Left renal cortex interstitium (tissue), 4 donors: Measurements from ENCODE around the gene IGSF23. TPM values are rescaled to one million over a fixed set of nuclear protein-coding genes. Genes with fewer than 3 reads are reported as not detected.
A peak's percentile ranks its signal among the peaks of the same experiment; 100 is the strongest.
"Not testable (repeated sequence)": the region's sequence is repeated elsewhere in the genome, so short reads cannot be mapped to it uniquely, and the experiment has no call there.

Source experiments
- DNase-seq, 4 donors: peaks; one replicate each; pipeline ENCODE4 v3.0.0-alpha.2; 2013; ENCODE audit warnings: low read depth in 4 of 4, low spot score in 2 of 4, missing footprints in 1 of 4
- polyA plus RNA-seq, 4 donors: library from polyadenylated mRNA; unstranded; fragments of 120-200 nt; gene quantifications; one replicate each; pipeline ENCODE4 v1.2.1, GENCODE V29; 2013; ENCODE audit not compliant: insufficient read length in 4 of 4

Gene IGSF23
- polyA plus RNA-seq, 4 donors = 0.99 to 1.7 (median 1.4) TPM

DNA sequence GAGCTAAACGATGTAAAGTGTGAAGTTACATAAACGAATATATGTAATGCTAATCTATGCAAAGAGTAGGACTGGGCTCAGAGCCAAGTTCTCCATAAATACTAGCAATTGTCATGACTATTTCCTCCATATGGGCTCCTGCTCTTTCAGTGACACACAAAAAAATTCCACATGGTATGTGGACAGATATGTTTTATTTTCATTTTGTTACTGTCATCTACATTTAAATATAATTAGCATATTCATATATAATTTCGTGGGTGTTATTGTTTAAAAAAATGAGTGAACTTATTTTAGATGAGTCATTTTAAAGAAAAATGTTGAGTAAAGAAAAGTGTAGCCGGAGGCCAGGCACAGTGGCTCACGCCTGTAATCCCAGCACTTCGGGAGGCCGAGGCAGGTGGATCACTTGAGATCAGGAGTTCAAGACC is 5.0 kb upstream of the IGSF23 start:
- DNase-seq = peak in 2 of 4 donors; percentile 24 to 39

DNA sequence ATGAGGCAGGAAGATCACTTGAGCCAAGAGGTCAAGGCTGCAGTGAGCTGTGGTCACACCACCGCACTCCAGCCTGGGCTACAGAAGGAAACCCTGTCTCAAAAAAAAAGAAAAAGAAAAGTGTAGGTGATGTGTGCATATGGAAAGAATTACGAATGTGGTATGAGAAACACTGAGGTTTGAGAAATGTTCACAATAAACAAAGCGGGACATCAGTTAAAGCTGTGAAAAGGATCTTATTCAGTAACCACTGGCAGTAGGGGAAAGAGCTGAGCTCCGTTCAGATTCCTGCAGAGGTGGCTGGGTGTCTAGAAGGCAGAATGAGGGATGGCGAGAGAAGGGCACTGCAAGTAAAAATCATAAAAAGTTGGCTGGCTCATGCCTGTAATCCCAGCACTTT is 4.1 kb upstream of the IGSF23 start:
- no peak for DNase-seq

DNA sequence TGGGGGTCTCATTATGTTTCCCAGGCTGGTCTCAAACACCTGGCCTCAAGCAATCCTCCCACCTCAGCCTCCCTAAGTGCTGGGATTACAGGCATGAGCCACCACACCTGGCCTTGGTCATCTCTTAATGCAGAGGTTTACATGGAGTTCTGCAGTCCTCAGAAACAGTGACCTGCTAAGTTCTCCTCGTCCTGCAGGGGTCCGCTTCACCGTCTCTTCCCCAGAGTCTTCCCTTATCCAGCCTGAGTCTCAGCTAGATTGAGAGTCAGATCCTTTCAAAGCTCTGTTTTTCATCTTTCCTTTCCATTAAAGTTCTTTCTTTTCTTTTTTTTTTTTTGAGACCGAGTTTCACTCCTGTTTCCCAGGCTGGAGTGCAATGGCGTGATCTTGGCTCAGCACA is 2.9 kb upstream of the IGSF23 start:
- not testable (repeated sequence) for DNase-seq

DNA sequence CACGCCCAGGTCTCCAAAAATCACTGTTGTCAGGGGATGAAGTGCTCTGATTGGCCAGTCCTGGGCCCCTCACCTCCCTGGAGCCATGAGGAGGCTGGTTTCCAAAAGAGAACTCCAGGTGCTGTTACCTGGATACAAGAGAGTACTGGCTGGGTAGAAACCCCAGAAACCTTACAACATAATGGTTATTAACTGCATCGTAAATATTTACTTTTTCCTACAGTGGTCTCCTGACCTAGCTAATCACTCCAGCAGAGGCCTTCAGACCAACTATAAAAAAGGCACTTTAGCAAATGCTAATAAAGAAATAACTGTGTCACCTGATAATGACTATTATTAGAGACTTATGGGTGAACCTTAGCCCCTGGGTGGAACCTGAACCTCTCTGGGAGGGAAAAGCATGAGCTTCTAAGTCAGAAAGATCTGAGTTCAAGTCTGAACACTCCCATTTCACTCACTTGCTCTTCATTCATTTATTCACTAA is 1.5 kb upstream of the IGSF23 start:
- DNase-seq = no peak

DNA sequence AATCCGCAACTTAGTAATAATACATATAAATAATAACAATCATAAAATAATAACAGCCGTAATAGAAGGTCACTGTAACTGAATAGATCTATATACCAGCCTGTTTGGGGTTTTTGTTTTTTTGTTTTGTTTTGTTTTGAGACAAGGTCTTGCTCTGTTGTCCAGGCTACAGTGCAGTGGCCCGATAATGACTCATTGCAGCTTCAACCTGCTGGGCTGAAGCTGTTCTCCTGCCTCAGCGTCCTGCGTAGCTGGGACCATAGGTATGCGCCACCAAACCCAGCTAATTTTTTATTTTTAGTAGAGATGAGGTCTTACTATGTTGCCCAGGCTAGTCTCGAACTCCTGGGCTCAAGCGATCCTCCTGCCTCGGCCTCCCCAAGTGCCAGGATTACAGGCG is 950 bp downstream of the IGSF23 start:
- no peak for DNase-seq

- no peak for DNase-seq
These were observed 2.5 kb downstream of the IGSF23 start for GRCh38 chr19:44615863-44616247.

- no peak for DNase-seq
These were observed 3.9 kb downstream of the IGSF23 start for GRCh38 chr19:44617110-44617880.

- DNase-seq = no peak
These were observed 5.4 kb downstream of the IGSF23 start for GRCh38 chr19:44618640-44619357.

GRCh38 chr19:44620667-44621066 is 7.3 kb downstream of the IGSF23 start:
- DNase-seq = no peak

- DNase-seq = no peak
These were observed 8.0 kb downstream of the IGSF23 start for GRCh38 chr19:44621367-44621766.

- DNase-seq = no peak
These were observed 9.7 kb downstream of the IGSF23 start for GRCh38 chr19:44623080-44623479.

DNA sequence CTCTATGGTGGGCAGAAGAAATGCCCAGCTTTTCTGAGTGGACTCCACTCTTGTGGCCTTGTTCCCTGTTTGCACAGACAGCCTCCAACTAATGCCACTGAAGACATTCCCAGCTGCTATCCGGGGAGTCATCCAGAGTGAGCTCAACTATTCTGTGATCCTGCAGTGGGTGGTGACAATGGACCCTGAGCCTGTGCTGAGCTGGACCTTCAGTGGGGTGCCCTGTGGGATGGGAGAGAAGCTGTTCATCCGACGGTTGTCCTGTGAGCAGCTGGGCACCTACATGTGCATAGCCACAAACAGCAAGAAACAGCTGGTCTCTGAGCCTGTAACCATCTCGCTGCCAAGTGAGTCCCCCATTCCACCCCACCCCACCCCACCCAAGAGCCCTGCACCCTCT is 10.3 kb downstream of the IGSF23 start:
- no peak for DNase-seq

GRCh38 chr19:44624840-44625354 is 11.5 kb downstream of the IGSF23 start:
- DNase-seq = no peak

DNA sequence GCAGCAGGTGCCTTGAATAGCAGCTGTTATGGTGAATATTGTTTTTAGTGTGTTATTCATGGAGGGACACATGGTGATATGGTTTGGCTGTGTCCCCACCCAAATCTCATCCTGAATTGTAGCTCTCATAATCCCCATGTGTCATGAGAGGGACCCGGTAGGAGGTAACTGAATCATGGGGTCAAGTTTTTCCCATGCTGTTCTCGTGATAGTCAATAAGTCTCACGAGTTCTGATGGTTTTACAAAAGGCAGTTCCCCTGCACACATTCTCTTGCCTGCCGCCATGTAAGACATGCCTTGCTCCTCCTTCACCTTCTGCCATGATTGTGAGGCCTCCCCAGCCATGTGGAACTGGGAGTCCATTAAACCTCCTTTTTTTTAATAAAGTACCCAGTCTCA is 12.3 kb downstream of the IGSF23 start:
- DNase-seq = not testable (repeated sequence)

DNA sequence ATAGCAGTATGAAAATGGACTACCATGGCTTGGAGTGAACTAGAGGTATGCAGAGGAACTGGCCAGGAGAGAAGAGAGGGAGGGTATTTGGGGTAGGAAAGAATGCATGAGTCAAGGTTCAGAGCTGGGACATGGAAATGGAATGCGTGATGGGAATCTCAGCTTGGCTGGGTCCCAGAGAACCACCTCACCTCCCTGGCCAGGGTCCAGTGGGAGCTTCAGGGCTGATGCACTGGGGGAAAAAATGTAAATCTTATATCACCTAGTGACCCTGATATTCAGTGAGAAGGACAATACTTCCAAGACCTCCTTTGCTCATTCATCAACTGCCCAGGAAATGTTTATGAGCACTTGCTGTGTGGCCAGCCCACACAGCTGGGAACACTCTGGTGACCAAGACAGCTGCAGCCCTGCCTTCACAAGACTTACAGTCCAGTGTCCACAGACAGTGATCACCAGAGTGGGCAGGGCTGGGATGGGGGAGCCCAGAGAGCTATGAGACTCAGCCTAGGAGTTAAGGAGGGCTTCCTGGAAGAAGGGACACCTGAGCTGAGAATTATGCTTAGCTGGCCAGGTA is 12.8 kb downstream of the IGSF23 start:
- DNase-seq = no peak

DNA sequence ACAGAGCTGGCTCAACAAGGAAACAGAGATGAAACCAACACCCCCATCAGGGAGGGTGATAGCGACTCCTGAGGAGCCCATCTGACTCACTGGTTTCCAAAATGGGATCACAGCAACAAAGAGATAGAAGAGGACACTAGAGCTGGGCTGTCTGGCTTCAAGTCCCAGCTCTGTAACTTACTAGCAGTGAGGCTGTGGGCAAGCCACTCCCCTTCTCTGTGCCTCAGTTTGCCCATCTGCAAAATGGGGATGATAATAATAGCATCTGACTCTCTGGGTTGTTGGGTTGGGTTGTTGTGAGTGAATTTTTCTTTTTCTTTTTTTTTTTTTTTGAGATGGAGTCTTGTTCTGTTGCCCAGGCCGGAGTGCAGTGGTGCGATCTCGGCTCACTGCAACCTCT is 14.3 kb downstream of the IGSF23 start:
- no peak for DNase-seq

DNA sequence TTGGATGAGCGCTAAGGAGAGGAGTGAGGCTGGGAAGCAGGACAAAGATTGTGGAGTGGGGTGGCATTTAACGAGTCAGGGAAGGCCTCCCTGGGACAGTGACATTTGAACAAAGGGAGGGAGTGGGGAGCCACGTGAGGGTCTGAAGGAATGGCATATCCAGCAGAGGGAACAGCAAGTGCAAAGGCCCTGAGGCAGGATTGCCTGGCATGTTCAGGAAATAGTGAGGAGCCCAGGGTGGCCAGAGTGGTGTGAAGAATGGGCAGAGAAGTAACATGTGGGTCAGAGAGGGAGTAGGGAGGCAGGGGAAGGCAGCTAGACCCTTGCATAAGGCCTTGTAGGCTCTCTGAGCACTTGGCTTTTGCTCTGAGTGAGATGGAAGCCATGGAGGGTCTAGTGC is 15.4 kb downstream of the IGSF23 start:
- DNase-seq = no peak

DNA sequence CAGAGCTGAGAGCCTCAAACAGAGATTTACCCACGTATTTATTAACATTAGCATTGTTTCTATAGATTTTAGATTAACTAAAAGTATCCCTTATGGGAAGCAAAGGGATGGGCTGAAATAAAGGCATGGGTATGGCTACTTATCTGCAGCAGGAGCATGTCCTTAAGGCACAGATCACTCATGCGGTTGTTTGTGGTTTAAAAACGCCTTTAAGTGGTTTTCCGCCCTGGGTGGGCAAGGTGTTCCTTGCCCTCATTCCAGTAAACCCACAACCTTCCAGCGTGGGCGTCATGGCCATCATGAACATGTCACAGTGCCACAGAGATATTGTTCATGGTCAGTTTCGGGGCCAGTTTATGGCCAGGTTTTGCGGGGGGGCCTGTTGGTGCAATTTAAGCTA is 18.2 kb downstream of the IGSF23 start:
- not testable (repeated sequence) for DNase-seq

DNA sequence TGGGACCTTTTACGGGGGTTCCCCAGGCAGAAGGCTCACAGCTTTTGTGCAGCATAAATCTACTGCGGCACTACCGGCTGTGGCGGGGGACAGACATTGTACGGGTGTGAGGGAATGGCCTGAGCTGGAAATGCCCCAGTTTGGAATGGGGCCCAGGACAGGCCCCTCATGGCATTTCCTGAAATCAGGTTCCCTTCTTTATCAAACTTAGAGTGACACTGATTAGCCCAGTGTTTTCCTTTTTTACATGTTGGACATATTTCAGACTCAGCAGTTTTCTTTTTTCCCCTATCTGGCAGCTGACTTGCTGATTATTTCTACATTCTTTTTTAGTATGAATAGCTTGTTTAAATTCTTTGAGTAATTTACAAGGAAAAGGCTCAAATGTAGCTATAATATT is 20.7 kb downstream of the IGSF23 start:
- not testable (repeated sequence) for DNase-seq

- no peak for DNase-seq
These were observed 21.4 kb downstream of the IGSF23 start for GRCh38 chr19:44634785-44635184.
